Muscle of arm (tissue), 12 donors: Measurements from ENCODE around the gene CDSN. TPM values are rescaled to one million over a fixed set of nuclear protein-coding genes. Genes with fewer than 3 reads are reported as not detected.
"Not testable (repeated sequence)": the region's sequence is repeated elsewhere in the genome, so short reads cannot be mapped to it uniquely, and the experiment has no call there.

Experiments
- DNase-seq: peaks from one replicate; pipeline ENCODE4 v3.0.0-alpha.2; 2013
- polyA plus RNA-seq, 12 donors: library from polyadenylated mRNA; unstranded; fragments of 120-200 nt; gene quantifications; one replicate each; pipeline ENCODE4 v1.2.1, GENCODE V29; 2013; ENCODE audit not compliant: insufficient read length in 12 of 12

Gene CDSN
- polyA plus RNA-seq, 12 donors, result 0.09 to 0.10 TPM; not detected in 10

- DNase-seq, result peak; percentile 90
These were observed 32.7 kb downstream of the CDSN start for GRCh38 chr6:31087494-31088089.

- DNase-seq, result no peak
These were observed 33.3 kb downstream of the CDSN start for GRCh38 chr6:31086788-31087440.

GRCh38 chr6:31083742-31084354 is 36.4 kb downstream of the CDSN start:
- DNase-seq, result no peak

- no peak for DNase-seq
These were observed 38.4 kb downstream of the CDSN start for GRCh38 chr6:31081872-31082271.

GRCh38 chr6:31079656-31080261 is 40.5 kb downstream of the CDSN start:
- peak; percentile 61 for DNase-seq

- no peak for DNase-seq
These were observed 43.6 kb downstream of the CDSN start for GRCh38 chr6:31076611-31077010.

GRCh38 chr6:31075528-31075927 is 44.7 kb downstream of the CDSN start:
- DNase-seq, result no peak

GRCh38 chr6:31074401-31074800 is 45.8 kb downstream of the CDSN start:
- DNase-seq, result no peak

- DNase-seq, result peak; percentile 55
These were observed 49.5 kb downstream of the CDSN start for GRCh38 chr6:31070711-31071197.

- DNase-seq, result peak; percentile 67
These were observed 51.4 kb downstream of the CDSN start for GRCh38 chr6:31068669-31069340.

GRCh38 chr6:31067891-31068668 is 52.2 kb downstream of the CDSN start:
- not testable (repeated sequence) for DNase-seq

- DNase-seq, result not testable (repeated sequence)
These were observed 53.2 kb downstream of the CDSN start for GRCh38 chr6:31067028-31067427.

GRCh38 chr6:31065556-31065955 is 54.7 kb downstream of the CDSN start:
- no peak for DNase-seq

Other genes starting within 250 kb of the CDSN start
- 100 to 1,000 TPM in 1 of 12 donors, 10 to 100 TPM in 10, not detected in 1; 52.4 to 112 (median 69.5) TPM for gene DDR1, start 235.9 kb downstream of the CDSN start, polyA plus RNA-seq
- 10 to 100 TPM in 11 of 12 donors, not detected in 1; 18.0 to 33.4 (median 24.4) TPM for gene GTF2H4, start 212.2 kb downstream of the CDSN start, polyA plus RNA-seq
- gene VARS2, start 206.2 kb downstream of the CDSN start, polyA plus RNA-seq, result 10 to 100 TPM in 11 of 12 donors, not detected in 1; 18.7 to 36.7 (median 25.7) TPM
- 1 to 10 TPM in 1 of 12 donors, under 1 TPM in 2, not detected in 9; 0.57 to 1.7 (median 0.90) TPM for gene SFTA2, start 188.3 kb downstream of the CDSN start, polyA plus RNA-seq
- under 1 TPM in 2 of 12 donors, not detected in 10; 0.04 to 0.06 TPM for gene MUCL3, start 179.5 kb downstream of the CDSN start, polyA plus RNA-seq
- not detected for gene MUC21, start 136.7 kb downstream of the CDSN start, polyA plus RNA-seq
- gene MUC22, start 110.0 kb downstream of the CDSN start, polyA plus RNA-seq, result 1 to 10 TPM in 3 of 12 donors, under 1 TPM in 1, not detected in 8; 0.14 to 4.3 (median 1.8) TPM
- gene C6orf15, start 7.9 kb downstream of the CDSN start, polyA plus RNA-seq, result not detected
- 1 to 10 TPM in 2 of 12 donors, under 1 TPM in 8, not detected in 2; 0.41 to 1.3 (median 0.67) TPM for gene PSORS1C1, start 5.6 kb downstream of the CDSN start, polyA plus RNA-seq
- under 1 TPM in 5 of 12 donors, not detected in 7; 0.16 to 0.85 (median 0.19) TPM for gene PSORS1C2, start 18.6 kb upstream of the CDSN start, polyA plus RNA-seq
- 10 to 100 TPM in 10 of 12 donors, 1 to 10 TPM in 1, not detected in 1; 9.5 to 25.3 (median 12.6) TPM for gene CCHCR1, start 37.4 kb upstream of the CDSN start, polyA plus RNA-seq
- 10 to 100 TPM in 8 of 12 donors, 1 to 10 TPM in 3, not detected in 1; 8.7 to 16.3 (median 11.0) TPM for gene TCF19, start 38.1 kb upstream of the CDSN start, polyA plus RNA-seq
- 1 to 10 TPM in 1 of 12 donors, under 1 TPM in 9, not detected in 2; 0.30 to 1.3 (median 0.62) TPM for gene POU5F1, start 50.2 kb upstream of the CDSN start, polyA plus RNA-seq
- gene HLA-C, start 151.6 kb upstream of the CDSN start, polyA plus RNA-seq, result 10 to 100 TPM in 11 of 12 donors, not detected in 1; 39.8 to 99.1 (median 48.0) TPM
- 100 to 1,000 TPM in 11 of 12 donors, not detected in 1; 106 to 262 (median 145) TPM for gene HLA-B, start 236.7 kb upstream of the CDSN start, polyA plus RNA-seq